ENCODE data around the gene FBLN2.

DNA sequence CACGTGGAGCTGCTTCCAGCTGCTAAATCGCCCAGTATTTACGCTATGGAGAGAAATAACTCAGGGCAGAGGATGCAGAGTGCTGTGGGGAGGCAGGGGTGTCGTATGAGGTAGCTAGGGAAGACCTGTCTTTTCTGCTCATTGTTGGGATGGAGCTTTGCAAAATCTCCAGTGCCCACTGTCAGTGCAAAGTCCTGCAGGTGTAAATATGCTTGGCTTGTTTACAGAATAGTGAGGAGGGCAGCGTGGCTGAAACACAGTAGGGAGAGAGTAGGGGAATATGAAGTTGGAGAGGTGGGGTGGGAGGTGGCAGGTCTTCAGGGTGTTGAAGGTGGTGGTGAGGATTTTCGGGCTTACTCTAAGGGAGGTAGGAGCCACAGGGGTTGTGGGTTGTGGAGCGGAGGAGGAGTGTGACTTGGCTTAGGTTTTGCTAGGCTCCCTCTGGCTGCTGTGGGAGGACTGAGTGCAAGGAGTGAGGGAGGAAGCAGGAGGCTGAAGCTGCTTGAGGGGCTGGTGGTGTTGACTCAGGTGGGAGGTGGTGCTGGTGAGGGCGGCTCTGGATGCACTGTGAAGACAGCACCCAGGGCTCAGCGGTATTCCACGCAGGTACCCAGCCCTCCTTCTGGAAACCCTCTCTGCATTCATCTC lies 125.7 kb downstream of the FBLN2 start:
- TF ChIP-seq, protein P1, sequence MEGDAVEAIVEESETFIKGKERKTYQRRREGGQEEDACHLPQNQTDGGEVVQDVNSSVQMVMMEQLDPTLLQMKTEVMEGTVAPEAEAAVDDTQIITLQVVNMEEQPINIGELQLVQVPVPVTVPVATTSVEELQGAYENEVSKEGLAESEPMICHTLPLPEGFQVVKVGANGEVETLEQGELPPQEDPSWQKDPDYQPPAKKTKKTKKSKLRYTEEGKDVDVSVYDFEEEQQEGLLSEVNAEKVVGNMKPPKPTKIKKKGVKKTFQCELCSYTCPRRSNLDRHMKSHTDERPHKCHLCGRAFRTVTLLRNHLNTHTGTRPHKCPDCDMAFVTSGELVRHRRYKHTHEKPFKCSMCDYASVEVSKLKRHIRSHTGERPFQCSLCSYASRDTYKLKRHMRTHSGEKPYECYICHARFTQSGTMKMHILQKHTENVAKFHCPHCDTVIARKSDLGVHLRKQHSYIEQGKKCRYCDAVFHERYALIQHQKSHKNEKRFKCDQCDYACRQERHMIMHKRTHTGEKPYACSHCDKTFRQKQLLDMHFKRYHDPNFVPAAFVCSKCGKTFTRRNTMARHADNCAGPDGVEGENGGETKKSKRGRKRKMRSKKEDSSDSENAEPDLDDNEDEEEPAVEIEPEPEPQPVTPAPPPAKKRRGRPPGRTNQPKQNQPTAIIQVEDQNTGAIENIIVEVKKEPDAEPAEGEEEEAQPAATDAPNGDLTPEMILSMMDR (IDR thresholded peaks at IDR 0.05) = no peak
- no peak for TF ChIP-seq ZFX (IDR thresholded peaks at IDR 0.05; ENCODE audit: borderline replicate concordance)

Measured in 22Rv1 (cell line).